ENCODE results near the gene GPR137C.
"Not testable (repeated sequence)": the region's sequence is repeated elsewhere in the genome, so short reads cannot be mapped to it uniquely, and the experiment has no call there.

Gene GPR137C

GRCh38 chr14:52552063-52552988 is at the start of gene GPR137C, which contains the start of gene TXNDC16:
TSS of gene GPR137C (plus strand) at chr14:52552836. CDS start at chr14:52553148, 312 bp downstream.
TSS of gene TXNDC16 (minus strand) at chr14:52552505. CDS start at chr14:52543557, 8,948 bp downstream.
- peak; percentile 58 for FAIRE-seq

GRCh38 chr14:52513249-52513648 is 39.4 kb upstream of the GPR137C start:
- no peak for FAIRE-seq

- FAIRE-seq: no peak
These were observed 38.4 kb upstream of the GPR137C start for GRCh38 chr14:52514046-52514811.

- FAIRE-seq: no peak
These were observed 30.6 kb upstream of the GPR137C start for GRCh38 chr14:52522033-52522432.

GRCh38 chr14:52522581-52523345 is 29.9 kb upstream of the GPR137C start:
- no peak for FAIRE-seq

GRCh38 chr14:52527052-52527451 is 25.6 kb upstream of the GPR137C start:
- FAIRE-seq: no peak

- no peak for FAIRE-seq
These were observed 21.2 kb upstream of the GPR137C start for GRCh38 chr14:52531481-52531880.

- FAIRE-seq: no peak
These were observed 16.4 kb upstream of the GPR137C start for GRCh38 chr14:52536269-52536668.

GRCh38 chr14:52538623-52539022 is 14.0 kb upstream of the GPR137C start:
- no peak for FAIRE-seq

GRCh38 chr14:52545584-52546317 is 6.9 kb upstream of the GPR137C start:
- FAIRE-seq: no peak

GRCh38 chr14:52546318-52546670 is 6.3 kb upstream of the GPR137C start:
- no peak for FAIRE-seq

GRCh38 chr14:52547027-52547426 is 5.6 kb upstream of the GPR137C start:
- no peak for FAIRE-seq

GRCh38 chr14:52547526-52547925 is 5.1 kb upstream of the GPR137C start:
- FAIRE-seq: no peak

GRCh38 chr14:52550661-52551060 is 2.0 kb upstream of the GPR137C start:
- FAIRE-seq: no peak

GRCh38 chr14:52551205-52551604 is 1.4 kb upstream of the GPR137C start:
- no peak for FAIRE-seq

GRCh38 chr14:52551696-52552062 is 957 bp upstream of the GPR137C start:
- FAIRE-seq: no peak

- no peak for FAIRE-seq
These were observed 500 bp downstream of the GPR137C start for GRCh38 chr14:52553002-52553670.

- FAIRE-seq: peak; percentile 61
These were observed 1.3 kb downstream of the GPR137C start for GRCh38 chr14:52553671-52554575.

GRCh38 chr14:52558688-52559087 is 6.1 kb downstream of the GPR137C start:
- no peak for FAIRE-seq

GRCh38 chr14:52563120-52563519 is 10.5 kb downstream of the GPR137C start:
- FAIRE-seq: no peak

GRCh38 chr14:52568454-52568853 is 15.8 kb downstream of the GPR137C start:
- FAIRE-seq: not testable (repeated sequence)

Data from islet of Langerhans (tissue), 1 donor.